SJSA1 (cell line): ENCODE results near the gene SPAG17. TPM values are rescaled to one million over a fixed set of nuclear protein-coding genes. Genes with fewer than 3 reads are reported as not detected.
"Not testable (repeated sequence)": the region's sequence is repeated elsewhere in the genome, so short reads cannot be mapped to it uniquely, and the experiment has no call there.

Source experiments
- DNase-seq, 2 experiments: peaks; one replicate each; pipeline ENCODE4 v3.0.0-alpha.2; 2015 to 2020; ENCODE audit warnings: low spot score in 2 of 2, low read depth in 1 of 2
- H3K27ac ChIP-seq: fragments of 250-450 bp; sonication (Bioruptor Pico); 2 replicates; pipeline ENCODE4 v1.5.1; 2020; ENCODE audit warnings: mild to moderate bottlenecking, moderate library complexity
- H3K27me3 ChIP-seq: fragments of 250-450 bp; sonication (Bioruptor Pico); replicated peaks from 2 replicates; pipeline ENCODE4 v1.5.1; 2020; ENCODE audit warnings: mild to moderate bottlenecking, moderate library complexity
- H3K36me3 ChIP-seq: fragments of 250-450 bp; sonication (Bioruptor Pico); 2 replicates; pipeline ENCODE4 v1.5.1; 2020; ENCODE audit warnings: mild to moderate bottlenecking
- H3K4me1 ChIP-seq: fragments of 250-450 bp; sonication (Bioruptor Pico); replicated peaks from 2 replicates; pipeline ENCODE4 v1.6.1; 2021; ENCODE audit warnings: mild to moderate bottlenecking
- H3K4me3 ChIP-seq: fragments of 250-450 bp; sonication (Bioruptor Pico); 2 replicates; pipeline ENCODE4 v1.5.1; 2020; ENCODE audit warnings: mild to moderate bottlenecking
- H3K9me3 ChIP-seq: fragments of 250-450 bp; sonication (Bioruptor Pico); replicated peaks from 2 replicates; pipeline ENCODE4 v1.5.1; 2020; ENCODE audit warnings: mild to moderate bottlenecking
- total RNA-seq: library from RNA; depleted of rRNA; stranded (reverse); fragments of >200 nt; shearing (Covaris generic); gene quantifications from 2 replicates; pipeline ENCODE4 v1.2.3, GENCODE V29; 2014

The SPAG17 gene
- total RNA-seq, 1 experiment from 2014 or later = not detected

GRCh38 chr1:117952386-117952785 lies 232.6 kb downstream of the SPAG17 start:
- H3K27ac ChIP-seq = no peak overlapping the region
- peaks cover 86% of the 10 kb centered on the region for H3K36me3 ChIP-seq

GRCh38 chr1:117942293-117942692 lies 242.7 kb downstream of the SPAG17 start:
- no peak overlapping the region for H3K4me3 ChIP-seq
- peaks cover 96% of the 10 kb centered on the region for H3K36me3 ChIP-seq
- DNase-seq = no peak
- no peaks in the 10 kb centered on the region for H3K9me3 ChIP-seq
- H3K27me3 ChIP-seq = no peaks in the 10 kb centered on the region
- no peak overlapping the region for H3K27ac ChIP-seq
- no peaks in the 10 kb centered on the region for H3K4me1 ChIP-seq

More at GRCh38 chr1:117952386-117952785, 232.6 kb downstream of the SPAG17 start:
- Histone ChIP-seq H3K9me3 (no peaks in the 10 kb centered on the region), H3K4me1 (no peaks in the 10 kb centered on the region), H3K4me3 (no peak overlapping the region), H3K27me3 (no peaks in the 10 kb centered on the region)
- no peak for DNase-seq

- Histone ChIP-seq H3K27ac (no peak overlapping the region), H3K4me3 (no peak overlapping the region), H3K27me3 (no peaks in the 10 kb centered on the region), H3K9me3 (no peaks in the 10 kb centered on the region), H3K4me1 (peaks cover 8% of the 10 kb centered on the region), H3K36me3 (peaks cover 45% of the 10 kb centered on the region)
- DNase-seq = no peak
Measured at GRCh38 chr1:117933769-117934168, 251.3 kb downstream of the SPAG17 start.

- Histone ChIP-seq H3K27me3 (no peaks in the 10 kb centered on the region), H3K36me3 (peaks cover 33% of the 10 kb centered on the region), H3K4me1 (peaks cover 14% of the 10 kb centered on the region), H3K27ac (no peak overlapping the region), H3K4me3 (no peak overlapping the region), H3K9me3 (no peaks in the 10 kb centered on the region)
- DNase-seq = no peak
Measured at GRCh38 chr1:117932576-117932975, 252.5 kb downstream of the SPAG17 start.

GRCh38 chr1:117930484-117930883 lies 254.5 kb downstream of the SPAG17 start:
- Histone ChIP-seq H3K4me3 (peak overlapping the region; percentile 77), H3K9me3 (no peaks in the 10 kb centered on the region), H3K27ac (0 out of 2 replicates have a peak overlapping the region, but pooled peaks have one; percentile 10), H3K4me1 (peaks cover 14% of the 10 kb centered on the region), H3K36me3 (peaks cover 20% of the 10 kb centered on the region), H3K27me3 (no peaks in the 10 kb centered on the region)
- peak in 1 of 2 experiments; percentile 2 for DNase-seq

- peak overlapping the region; percentile 77 for H3K4me3 ChIP-seq
- no peak for DNase-seq
- H3K27ac ChIP-seq = 0 out of 2 replicates have a peak overlapping the region, but pooled peaks have one; percentile 10
- H3K9me3 ChIP-seq = no peaks in the 10 kb centered on the region
- H3K27me3 ChIP-seq = no peaks in the 10 kb centered on the region
- H3K36me3 ChIP-seq = peaks cover 16% of the 10 kb centered on the region
- H3K4me1 ChIP-seq = peaks cover 14% of the 10 kb centered on the region
Measured at GRCh38 chr1:117930173-117930447, 254.9 kb downstream of the SPAG17 start.

- DNase-seq = peak; percentile 93 to 98
- peaks cover 14% of the 10 kb centered on the region for H3K4me1 ChIP-seq
- peak within 1 kb of the TSS; percentile 10; the same call in 1 of the 2 replicates for H3K27ac ChIP-seq
- no peaks in the 10 kb centered on the region for H3K9me3 ChIP-seq
- H3K27me3 ChIP-seq = no peaks in the 10 kb centered on the region
- peaks cover 10% of the 10 kb centered on the region for H3K36me3 ChIP-seq
- peak within 1 kb of the TSS; percentile 77 for H3K4me3 ChIP-seq
Measured at GRCh38 chr1:117929343-117930172, 255.5 kb downstream of the SPAG17 start, which contains the start of the genes GDAP2 and WDR3. Gene GDAP2, minus strand, starts transcription at chr1:117929621. Its CDS starts 9,264 bp downstream, at chr1:117920357. Gene WDR3, plus strand, starts transcription at chr1:117929739. Its CDS starts 3,581 bp downstream, at chr1:117933320.

- Histone ChIP-seq H3K4me1 (peaks cover 14% of the 10 kb centered on the region), H3K36me3 (peaks cover 9% of the 10 kb centered on the region), H3K9me3 (no peaks in the 10 kb centered on the region), H3K4me3 (peak overlapping the region; percentile 77), H3K27ac (peak overlapping the region; percentile 6; the same call in 1 of the 2 replicates), H3K27me3 (no peaks in the 10 kb centered on the region)
- peak; percentile 66 to 67 for DNase-seq
Measured at GRCh38 chr1:117928881-117929342, 256.1 kb downstream of the SPAG17 start.

GRCh38 chr1:117925981-117926380 lies 259.0 kb downstream of the SPAG17 start:
- Histone ChIP-seq H3K27ac (no peak overlapping the region), H3K36me3 (peaks cover 5% of the 10 kb centered on the region; the same call in 1 of the 2 replicates), H3K4me1 (peaks cover 14% of the 10 kb centered on the region), H3K27me3 (no peaks in the 10 kb centered on the region), H3K4me3 (no peak overlapping the region), H3K9me3 (no peaks in the 10 kb centered on the region)
- no peak for DNase-seq

- H3K4me3 ChIP-seq, DNase-seq, H3K9me3 ChIP-seq, H3K27ac ChIP-seq, H3K4me1 ChIP-seq, H3K27me3 ChIP-seq: not testable (repeated sequence)
- peaks cover 10% of the 10 kb centered on the region for H3K36me3 ChIP-seq
Measured at GRCh38 chr1:117922717-117923116, 262.3 kb downstream of the SPAG17 start.

GRCh38 chr1:117921991-117922390 lies 263.0 kb downstream of the SPAG17 start:
- H3K27ac ChIP-seq = no peak overlapping the region
- H3K9me3 ChIP-seq = no peaks in the 10 kb centered on the region
- DNase-seq = no peak
- H3K36me3 ChIP-seq = peaks cover 17% of the 10 kb centered on the region
- H3K4me1 ChIP-seq = no peaks in the 10 kb centered on the region
- H3K4me3 ChIP-seq = no peak overlapping the region
- H3K27me3 ChIP-seq = no peaks in the 10 kb centered on the region

- no peak for DNase-seq
- Histone ChIP-seq H3K9me3 (no peaks in the 10 kb centered on the region), H3K27ac (no peak overlapping the region), H3K4me1 (no peaks in the 10 kb centered on the region), H3K4me3 (no peak overlapping the region), H3K27me3 (no peaks in the 10 kb centered on the region), H3K36me3 (peaks cover 36% of the 10 kb centered on the region)
Measured at GRCh38 chr1:117919376-117919775, 265.7 kb downstream of the SPAG17 start.

- DNase-seq = no peak
- H3K4me3 ChIP-seq = no peak overlapping the region
- no peaks in the 10 kb centered on the region for H3K9me3 ChIP-seq
- peaks cover 60% of the 10 kb centered on the region for H3K36me3 ChIP-seq
- H3K27me3 ChIP-seq = no peaks in the 10 kb centered on the region
- no peaks in the 10 kb centered on the region for H3K4me1 ChIP-seq
- no peak overlapping the region for H3K27ac ChIP-seq
Measured at GRCh38 chr1:117911051-117911450, 274.0 kb downstream of the SPAG17 start.

- peaks cover 38% of the 10 kb centered on the region for H3K36me3 ChIP-seq
- no peak overlapping the region for H3K27ac ChIP-seq
- DNase-seq = no peak
- no peak overlapping the region for H3K4me3 ChIP-seq
- no peaks in the 10 kb centered on the region for H3K27me3 ChIP-seq
- no peaks in the 10 kb centered on the region for H3K4me1 ChIP-seq
- no peaks in the 10 kb centered on the region for H3K9me3 ChIP-seq
Measured at GRCh38 chr1:117905019-117905418, 280.0 kb downstream of the SPAG17 start.
